K562 (cell line): ENCODE measurements around the gene NMNAT3.

Experiments used
- CAMTA2 ChIP-seq: fragments of 250-450 bp; sonication (Bioruptor Pico); conservative IDR thresholded peaks from 2 replicates; pipeline ENCODE4 v1.5.1; 2022
- KAT8 ChIP-seq: fragments of 450-650 bp; IDR thresholded peaks from 2 replicates; pipeline ENCODE4 v1.6.1; 2016; ENCODE audit warnings: low read depth, mild to moderate bottlenecking
- MIER1 ChIP-seq: fragments of 450-650 bp; IDR thresholded peaks from 2 replicates; pipeline ENCODE4 v1.6.1; 2016; ENCODE audit warnings: antibody characterized with exemption, mild to moderate bottlenecking, low read depth
- NR3C1 ChIP-seq: sonication (generic); formaldehyde crosslinking; IDR thresholded peaks from 2 replicates; pipeline ENCODE4 v1.8.1; 2022; ENCODE audit warnings: missing genetic modification reagents
- POLR2A ChIP-seq: fragments of 450-650 bp; conservative IDR thresholded peaks from 2 replicates; pipeline ENCODE4 v1.6.1; 2016
- POLR2AphosphoS5 ChIP-seq: IDR thresholded peaks from 2 replicates; pipeline ENCODE4 v1.6.1; 2011; ENCODE audit warnings: mild to moderate bottlenecking, low read depth, low read length, moderate library complexity; ENCODE audit not compliant: control insufficient read depth, insufficient read depth
- PRDM10 ChIP-seq: fragments of 450-650 bp; IDR thresholded peaks from 2 replicates; pipeline ENCODE4 v1.6.1; 2018; ENCODE audit not compliant: partially characterized antibody
- SAP30 ChIP-seq: fragments of 200-600 bp; sonication (generic); IDR thresholded peaks from 2 replicates; pipeline ENCODE4 v1.6.1; 2012; ENCODE audit warnings: borderline replicate concordance, low read depth, mild to moderate bottlenecking, moderate library complexity, low read length, control low read depth, inconsistent platforms; ENCODE audit not compliant: insufficient read depth, poor library complexity, severe bottlenecking
- U2AF1 ChIP-seq: fragments of 200-400 bp; formaldehyde crosslinking; optimal IDR thresholded peaks from 2 replicates; pipeline ENCODE3; 2017; ENCODE audit warnings: mild to moderate bottlenecking, low read depth, low read length, moderate library complexity
- ZNF24 ChIP-seq: fragments of 450-650 bp; IDR thresholded peaks from 2 replicates; pipeline ENCODE4 v1.6.1; 2016
- TF ChIP-seq, protein P1 (sequence below), 3 experiments: IDR thresholded peaks in 2 of 3; conservative IDR thresholded peaks in 1 of 3; 2 replicates each; pipeline ENCODE4 v1.5.1; 2011 to 2012; ENCODE audit warnings: low read length in 3 of 3, mild to moderate bottlenecking in 3 of 3, control low read depth in 2 of 3, improper control_type of control experiment in 1 of 3, inconsistent platforms in 1 of 3, low read depth in 1 of 3, mixed read lengths in 1 of 3, moderate library complexity in 1 of 3; ENCODE audit not compliant: insufficient read depth in 2 of 3

GRCh38 chr3:139638518-139638917 is 39.3 kb downstream of the NMNAT3 start:
- TF ChIP-seq, protein P1, sequence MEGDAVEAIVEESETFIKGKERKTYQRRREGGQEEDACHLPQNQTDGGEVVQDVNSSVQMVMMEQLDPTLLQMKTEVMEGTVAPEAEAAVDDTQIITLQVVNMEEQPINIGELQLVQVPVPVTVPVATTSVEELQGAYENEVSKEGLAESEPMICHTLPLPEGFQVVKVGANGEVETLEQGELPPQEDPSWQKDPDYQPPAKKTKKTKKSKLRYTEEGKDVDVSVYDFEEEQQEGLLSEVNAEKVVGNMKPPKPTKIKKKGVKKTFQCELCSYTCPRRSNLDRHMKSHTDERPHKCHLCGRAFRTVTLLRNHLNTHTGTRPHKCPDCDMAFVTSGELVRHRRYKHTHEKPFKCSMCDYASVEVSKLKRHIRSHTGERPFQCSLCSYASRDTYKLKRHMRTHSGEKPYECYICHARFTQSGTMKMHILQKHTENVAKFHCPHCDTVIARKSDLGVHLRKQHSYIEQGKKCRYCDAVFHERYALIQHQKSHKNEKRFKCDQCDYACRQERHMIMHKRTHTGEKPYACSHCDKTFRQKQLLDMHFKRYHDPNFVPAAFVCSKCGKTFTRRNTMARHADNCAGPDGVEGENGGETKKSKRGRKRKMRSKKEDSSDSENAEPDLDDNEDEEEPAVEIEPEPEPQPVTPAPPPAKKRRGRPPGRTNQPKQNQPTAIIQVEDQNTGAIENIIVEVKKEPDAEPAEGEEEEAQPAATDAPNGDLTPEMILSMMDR (IDR thresholded peaks at IDR 0.05 in 2 of 3, conservative IDR thresholded peaks at IDR 0.05 in 1 of 3; ENCODE audit: insufficient read depth in 2 of 3, low read depth in 1 of 3, low read length in 3 of 3) = no peak
- TF ChIP-seq PRDM10 = no peak
- TF ChIP-seq KAT8 = no peak
- TF ChIP-seq CAMTA2 (CRISPR knock-in tag) = no peak
- no peak for TF ChIP-seq SAP30
- TF ChIP-seq U2AF1 = no peak
- TF ChIP-seq POLR2A = no peak
- TF ChIP-seq NR3C1 = no peak
- TF ChIP-seq POLR2AphosphoS5 = no peak
- TF ChIP-seq MIER1 = no peak
- no peak for TF ChIP-seq ZNF24
